Skeletal muscle tissue (tissue), 4 donors: Measurements from ENCODE around the gene MOXD1. TPM values are rescaled to one million over a fixed set of nuclear protein-coding genes. Genes with fewer than 3 reads are reported as not detected.

Source experiments
- H3K27ac ChIP-seq: one replicate; pipeline ENCODE4 v1.7.0; 2013; ENCODE audit warnings: mild to moderate bottlenecking, low read depth, low read length, inconsistent platforms
- H3K27me3 ChIP-seq, 3 donors: one replicate each; pipeline ENCODE4 v1.7.0; 2013; ENCODE audit warnings: low read length in 3 of 3; ENCODE audit not compliant: control insufficient read depth in 3 of 3, insufficient read depth in 3 of 3
- H3K36me3 ChIP-seq, 3 donors: one replicate each; pipeline ENCODE4 v1.7.0; 2013; ENCODE audit warnings: low read length in 3 of 3; ENCODE audit not compliant: control insufficient read depth in 3 of 3, insufficient read depth in 3 of 3
- H3K4me1 ChIP-seq, 3 donors: one replicate each; pipeline ENCODE4 v1.7.0; 2013; ENCODE audit warnings: low read length in 3 of 3, mild to moderate bottlenecking in 3 of 3; ENCODE audit not compliant: control insufficient read depth in 3 of 3, insufficient read depth in 3 of 3
- H3K4me3 ChIP-seq, 3 donors: one replicate each; pipeline ENCODE4 v1.7.0; 2013; ENCODE audit warnings: low read length in 3 of 3
- H3K9ac ChIP-seq, 3 donors: one replicate each; pipeline ENCODE4 v1.7.0; 2013; ENCODE audit warnings: low read length in 3 of 3, mild to moderate bottlenecking in 3 of 3, moderate library complexity in 2 of 3, low read depth in 1 of 3
- H3K9me3 ChIP-seq, 3 donors: one replicate each; pipeline ENCODE4 v1.7.0; 2013; ENCODE audit warnings: low read length in 3 of 3; ENCODE audit not compliant: control insufficient read depth in 3 of 3
- total RNA-seq: library from RNA; depleted of rRNA; stranded (reverse); fragments of >200 nt; gene quantifications from one replicate; pipeline ENCODE4 v1.2.3, GENCODE V29; 2014
- donor health status: Osteomylitis.

MOXD1 gene
- total RNA-seq, 1 donor from 2014 or later = 1.0 TPM

GRCh38 chr6:132287101-132287500 is 114.2 kb downstream of the MOXD1 start:
- Histone ChIP-seq H3K27me3 (no peaks in the 10 kb centered on the region), H3K9ac (no peak overlapping the region), H3K9me3 (no peaks in the 10 kb centered on the region), H3K4me1 (peaks cover 0 to 6% (median 0%) of the 10 kb centered on the region in 3 donors), H3K36me3 (no peaks in the 10 kb centered on the region), H3K4me3 (no peak overlapping the region), H3K27ac (no peak overlapping the region)

GRCh38 chr6:132286298-132287019 is 114.8 kb downstream of the MOXD1 start:
- no peak overlapping the region for H3K27ac ChIP-seq
- no peaks in the 10 kb centered on the region for H3K36me3 ChIP-seq
- no peaks in the 10 kb centered on the region for H3K27me3 ChIP-seq
- no peak overlapping the region for H3K4me3 ChIP-seq
- no peaks in the 10 kb centered on the region for H3K9me3 ChIP-seq
- no peak overlapping the region for H3K9ac ChIP-seq
- peaks cover 0 to 6% (median 0%) of the 10 kb centered on the region in 3 donors for H3K4me1 ChIP-seq

GRCh38 chr6:132285004-132285780 is 116.1 kb downstream of the MOXD1 start:
- H3K9me3 ChIP-seq = no peaks in the 10 kb centered on the region
- H3K4me1 ChIP-seq = peaks cover 0 to 6% (median 0%) of the 10 kb centered on the region in 3 donors
- H3K36me3 ChIP-seq = no peaks in the 10 kb centered on the region
- no peaks in the 10 kb centered on the region for H3K27me3 ChIP-seq
- no peak overlapping the region for H3K9ac ChIP-seq
- no peak overlapping the region for H3K27ac ChIP-seq
- no peak overlapping the region for H3K4me3 ChIP-seq

- H3K9me3 ChIP-seq = no peaks in the 10 kb centered on the region
- H3K36me3 ChIP-seq = no peaks in the 10 kb centered on the region
- H3K4me1 ChIP-seq = peaks cover 0 to 6% (median 0%) of the 10 kb centered on the region in 3 donors
- H3K4me3 ChIP-seq = no peak overlapping the region
- H3K27me3 ChIP-seq = no peaks in the 10 kb centered on the region
- no peak overlapping the region for H3K9ac ChIP-seq
- no peak overlapping the region for H3K27ac ChIP-seq
Measured at GRCh38 chr6:132282696-132283095, 118.6 kb downstream of the MOXD1 start.

- Histone ChIP-seq H3K4me1 (no peaks in the 10 kb centered on the region), H3K27ac (no peak overlapping the region), H3K27me3 (peaks cover 0 to under 1% (median 0%) of the 10 kb centered on the region in 3 donors), H3K9ac (no peak overlapping the region), H3K4me3 (no peak overlapping the region), H3K9me3 (no peaks in the 10 kb centered on the region), H3K36me3 (no peaks in the 10 kb centered on the region)
Measured at GRCh38 chr6:132280436-132280835, 120.8 kb downstream of the MOXD1 start.

GRCh38 chr6:132279592-132280139 is 121.6 kb downstream of the MOXD1 start:
- Histone ChIP-seq H3K9ac (peak overlapping the region in 2 of 3 donors; percentile 47 to 71), H3K4me3 (peak overlapping the region; percentile 67 to 83 (median 75)), H3K27me3 (peaks cover 0 to 2% (median 0%) of the 10 kb centered on the region in 3 donors), H3K36me3 (no peaks in the 10 kb centered on the region), H3K4me1 (no peaks in the 10 kb centered on the region), H3K27ac (no peak overlapping the region), H3K9me3 (no peaks in the 10 kb centered on the region)

GRCh38 chr6:132275066-132275970 is 126.0 kb downstream of the MOXD1 start:
- H3K27me3 ChIP-seq = peaks cover 0 to 4% (median 0%) of the 10 kb centered on the region in 3 donors
- H3K9me3 ChIP-seq = no peaks in the 10 kb centered on the region
- H3K27ac ChIP-seq = no peak overlapping the region
- H3K9ac ChIP-seq = no peak overlapping the region
- no peak overlapping the region for H3K4me3 ChIP-seq
- H3K4me1 ChIP-seq = no peaks in the 10 kb centered on the region
- H3K36me3 ChIP-seq = no peaks in the 10 kb centered on the region

GRCh38 chr6:132272776-132273175 is 128.5 kb downstream of the MOXD1 start:
- Histone ChIP-seq H3K9ac (no peak overlapping the region), H3K9me3 (no peaks in the 10 kb centered on the region), H3K4me1 (no peaks in the 10 kb centered on the region), H3K4me3 (no peak overlapping the region), H3K27ac (no peak overlapping the region), H3K36me3 (no peaks in the 10 kb centered on the region), H3K27me3 (peaks cover 0 to 4% (median 0%) of the 10 kb centered on the region in 3 donors)

GRCh38 chr6:132270726-132271402 is 130.4 kb downstream of the MOXD1 start:
- Histone ChIP-seq H3K27ac (no peak overlapping the region), H3K36me3 (no peaks in the 10 kb centered on the region), H3K27me3 (peaks cover 0 to 4% (median 0%) of the 10 kb centered on the region in 3 donors), H3K4me3 (no peak overlapping the region), H3K9me3 (no peaks in the 10 kb centered on the region), H3K9ac (no peak overlapping the region), H3K4me1 (no peaks in the 10 kb centered on the region)
